HuH-7 (cell line): ENCODE results near the gene ELAC2.
"Not testable (repeated sequence)": the region's sequence is repeated elsewhere in the genome, so short reads cannot be mapped to it uniquely, and the experiment has no call there.

ENCODE experiments used
- DNase-seq: peaks from one replicate; pipeline ENCODE4 v3.0.0; 2011; ENCODE audit warnings: low spot score

The ELAC2 gene

DNA sequence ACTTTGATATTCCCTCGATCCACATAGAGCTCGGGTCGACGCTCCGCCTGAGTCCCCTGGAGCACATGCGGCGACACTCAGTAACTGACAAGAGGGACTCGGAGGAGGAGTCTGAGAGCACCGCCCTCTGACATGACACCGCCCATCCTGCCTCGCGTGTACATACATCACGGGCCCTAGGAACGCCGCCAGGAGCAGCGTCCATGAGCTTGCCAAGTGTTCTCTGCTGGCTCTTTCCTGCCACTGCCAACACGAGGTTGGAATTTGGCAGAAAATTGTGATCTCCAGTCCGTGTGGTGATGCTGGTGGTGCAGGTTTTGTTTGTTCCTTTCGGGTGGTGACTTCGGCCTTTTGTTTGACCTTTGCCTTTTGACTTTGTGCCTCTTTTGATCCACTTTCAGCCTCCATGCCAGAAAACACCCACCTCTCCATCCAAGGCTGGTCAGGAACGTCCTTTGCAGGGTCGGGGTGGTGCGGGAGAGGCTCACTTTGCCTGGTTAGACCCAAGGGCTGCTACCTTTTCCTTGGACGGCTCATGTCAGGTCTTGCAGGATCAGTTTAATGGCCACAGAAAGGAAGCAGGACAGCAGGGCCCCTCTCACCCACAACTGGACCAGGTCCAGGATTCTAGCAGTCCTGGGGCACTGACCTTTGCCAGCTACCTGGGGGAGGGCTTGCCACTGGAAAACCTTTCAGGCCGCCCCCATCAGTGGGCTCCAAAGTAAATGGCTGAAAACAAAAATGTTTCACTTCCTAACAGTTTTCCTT lies 27.6 kb downstream of the ELAC2 start:
- no peak for DNase-seq

DNA sequence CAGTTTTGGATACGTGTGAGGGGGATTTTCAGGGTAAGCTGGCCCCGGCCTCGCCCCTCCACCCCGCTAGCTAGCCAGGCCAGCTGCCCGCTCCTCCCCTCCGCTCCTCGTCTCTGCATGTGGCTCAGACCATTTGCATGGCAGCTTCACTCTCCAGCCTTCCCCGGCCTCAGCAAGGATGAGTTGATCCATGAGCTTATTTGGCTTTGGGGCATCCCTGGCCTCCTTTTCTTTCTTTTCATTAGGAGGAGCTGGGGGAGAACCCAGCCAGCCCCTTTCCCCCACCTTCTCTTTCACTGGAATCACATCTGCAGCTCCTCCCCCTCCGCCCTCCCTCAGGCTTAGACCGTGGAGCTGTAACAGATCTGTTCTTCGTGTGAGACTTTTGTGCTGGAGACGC lies 30.7 kb downstream of the ELAC2 start:
- no peak for DNase-seq

DNA sequence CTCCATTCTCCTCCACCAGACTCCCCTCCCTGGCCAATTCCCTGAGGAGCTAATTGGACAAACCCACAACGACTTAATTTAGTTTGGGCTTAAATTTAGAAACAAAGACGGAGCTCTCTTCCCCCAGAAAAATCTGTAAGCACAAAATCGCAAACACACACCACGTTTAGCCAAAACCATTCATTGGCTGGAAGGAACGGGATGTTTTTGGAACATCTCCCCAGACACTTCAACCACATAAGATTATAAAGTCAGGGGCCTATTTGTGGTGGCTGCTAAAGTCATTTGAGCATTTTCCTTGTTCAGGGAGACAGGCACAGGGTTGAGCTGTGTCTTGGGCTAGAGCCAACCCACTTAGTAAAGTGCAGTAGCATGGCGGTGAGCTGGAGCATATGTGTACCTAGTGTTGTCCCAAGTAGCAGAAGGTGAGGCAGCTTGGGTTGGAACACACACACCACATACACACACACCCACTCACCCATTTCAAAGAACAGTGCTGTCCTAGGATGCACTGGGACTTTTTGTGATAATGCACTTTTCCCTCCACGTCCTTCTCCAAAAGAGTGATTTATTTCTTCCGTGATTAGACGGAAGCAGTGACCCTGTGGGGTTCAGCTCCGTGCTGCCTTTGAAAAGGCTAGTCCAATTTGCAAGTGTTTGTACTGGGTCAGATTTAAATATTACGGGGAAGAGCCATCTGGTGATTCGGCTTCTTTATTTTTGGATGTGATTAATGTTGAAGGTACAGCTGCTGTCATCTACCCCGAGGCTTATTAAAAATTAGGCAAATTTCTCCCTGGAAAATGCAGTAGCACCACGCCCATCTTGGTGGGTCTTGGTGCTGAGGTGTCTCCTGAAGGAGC lies 32.2 kb downstream of the ELAC2 start:
- DNase-seq: no peak

DNA sequence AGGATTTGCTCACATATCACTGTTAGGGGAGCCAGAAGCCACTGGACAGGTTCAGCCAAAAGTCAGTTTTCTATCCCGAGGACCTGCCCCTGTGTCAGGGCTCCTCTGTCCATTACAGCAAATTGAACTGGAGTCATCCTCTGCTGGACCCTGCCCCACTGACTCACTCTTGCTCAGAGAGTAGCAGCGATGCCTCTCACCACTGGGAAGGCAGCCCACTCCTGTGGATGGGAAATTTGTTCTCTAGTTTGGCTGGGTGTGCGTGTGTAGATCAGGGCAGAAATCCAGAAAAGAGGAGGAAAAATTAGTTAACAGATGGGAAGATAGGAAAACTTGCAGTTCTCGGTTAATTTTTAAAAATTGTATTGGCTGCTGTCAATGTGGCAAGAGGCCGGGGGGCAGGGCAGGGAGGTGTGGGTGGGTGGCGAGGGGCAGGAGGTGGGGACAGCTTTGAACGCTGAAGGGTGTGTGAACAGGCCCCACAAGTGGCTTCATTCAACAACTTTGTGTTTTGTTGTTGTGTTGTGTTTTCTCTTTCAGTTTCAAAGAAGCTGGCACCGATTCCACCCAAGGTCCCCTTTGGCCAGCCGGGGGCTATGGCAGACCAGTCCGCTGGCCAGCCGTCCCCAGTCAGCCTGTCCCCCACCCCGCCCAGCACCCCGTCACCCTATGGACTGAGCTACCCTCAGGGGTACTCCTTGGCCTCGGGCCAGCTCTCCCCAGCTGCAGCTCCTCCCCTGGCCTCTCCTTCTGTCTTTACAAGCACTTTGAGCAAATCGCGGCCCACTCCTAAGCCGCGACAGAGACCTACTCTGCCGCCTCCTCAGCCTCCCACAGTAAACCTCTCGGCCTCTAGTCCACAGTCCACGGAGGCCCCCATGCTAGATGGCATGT lies 33.6 kb downstream of the ELAC2 start:
- DNase-seq: no peak

DNA sequence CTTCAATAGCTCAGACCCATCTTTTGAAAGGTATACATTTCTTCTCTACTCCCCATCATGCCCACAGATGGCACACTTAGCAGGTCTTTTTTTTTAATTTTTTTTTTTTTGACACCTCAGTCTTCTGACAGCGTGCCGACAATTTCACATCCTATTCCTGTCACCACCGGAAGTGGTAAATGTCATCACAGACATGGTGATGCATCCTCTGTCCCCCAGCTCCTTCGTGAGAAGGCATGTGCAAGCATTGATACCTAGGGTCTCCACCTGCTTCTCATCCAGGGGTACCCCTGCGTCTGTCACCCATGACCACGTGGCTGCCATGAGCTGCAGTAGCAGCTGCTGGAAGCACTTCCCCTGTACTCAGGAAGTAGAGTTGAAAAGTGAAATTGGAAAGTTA lies 35.6 kb downstream of the ELAC2 start:
- DNase-seq: no peak

DNA sequence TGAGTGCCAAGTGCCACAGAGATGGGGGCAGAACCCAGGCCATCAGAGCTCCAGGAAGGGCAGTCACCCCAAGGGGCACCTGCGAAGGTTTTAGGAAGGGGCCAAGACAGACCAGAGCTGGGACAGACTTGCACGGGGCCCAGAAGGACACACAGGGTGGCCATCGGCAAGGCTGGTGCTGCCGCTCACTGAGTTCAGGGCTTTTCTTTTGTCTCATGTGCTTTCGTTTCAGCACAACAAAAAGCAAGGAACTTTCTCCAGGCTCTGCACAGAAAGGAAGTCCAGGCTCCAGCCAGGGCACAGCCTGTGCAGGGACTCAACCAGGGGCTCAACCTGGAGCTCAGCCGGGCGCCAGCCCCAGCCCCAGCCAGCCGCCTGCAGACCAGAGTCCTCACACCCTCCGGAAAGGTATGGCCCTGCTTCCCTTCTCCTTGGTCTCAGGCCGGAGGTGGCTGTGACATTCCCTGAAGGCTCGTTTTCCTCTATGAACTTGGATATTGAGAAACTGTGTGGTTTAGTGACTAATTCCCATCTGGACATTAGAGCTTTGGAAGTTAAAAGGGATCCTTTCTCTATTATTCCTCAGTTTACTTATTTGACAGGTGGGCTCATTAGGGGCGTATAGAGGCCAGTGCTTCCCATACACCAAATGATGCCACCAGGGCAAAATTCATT lies 37.9 kb downstream of the ELAC2 start:
- no peak for DNase-seq

DNA sequence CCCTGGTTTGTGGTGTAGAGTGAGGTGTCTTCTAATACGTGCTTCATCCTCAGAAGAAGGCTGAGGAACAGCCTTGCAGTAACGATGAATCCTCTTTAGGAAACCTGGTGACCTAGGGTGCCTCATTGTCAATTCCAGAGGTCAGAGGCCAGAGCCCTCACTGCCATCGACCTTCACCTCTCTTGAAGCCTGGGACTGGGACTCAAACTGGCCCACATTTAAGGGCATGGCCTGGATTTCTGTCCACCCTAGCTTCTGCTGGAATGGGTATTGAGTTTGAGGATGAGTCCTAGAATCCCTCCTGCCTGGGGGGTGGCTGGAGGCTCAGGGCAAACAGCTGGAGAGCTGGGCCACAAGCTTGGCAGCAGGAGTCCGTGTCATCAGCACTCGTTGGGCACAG lies 38.6 kb downstream of the ELAC2 start:
- no peak for DNase-seq

DNA sequence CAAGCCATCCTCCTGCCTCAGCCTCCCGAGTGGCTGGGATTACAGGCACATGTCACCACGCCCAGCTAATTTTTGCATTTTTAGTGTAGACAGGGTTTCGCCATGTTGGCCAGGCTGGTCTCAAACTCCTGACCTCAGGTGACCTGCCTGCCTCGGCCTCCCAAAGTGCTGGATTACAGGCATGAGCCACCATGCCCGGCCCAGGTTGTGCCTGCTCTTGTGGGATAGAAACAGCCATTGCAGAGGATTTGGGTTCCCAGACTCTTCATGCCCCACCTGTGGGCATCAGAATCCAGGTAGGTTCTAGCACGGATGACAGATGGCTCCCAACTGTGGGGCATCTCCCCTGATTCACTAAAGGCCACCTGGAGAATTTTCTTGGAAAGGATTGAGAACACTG lies 39.0 kb downstream of the ELAC2 start:
- DNase-seq: not testable (repeated sequence)

DNA sequence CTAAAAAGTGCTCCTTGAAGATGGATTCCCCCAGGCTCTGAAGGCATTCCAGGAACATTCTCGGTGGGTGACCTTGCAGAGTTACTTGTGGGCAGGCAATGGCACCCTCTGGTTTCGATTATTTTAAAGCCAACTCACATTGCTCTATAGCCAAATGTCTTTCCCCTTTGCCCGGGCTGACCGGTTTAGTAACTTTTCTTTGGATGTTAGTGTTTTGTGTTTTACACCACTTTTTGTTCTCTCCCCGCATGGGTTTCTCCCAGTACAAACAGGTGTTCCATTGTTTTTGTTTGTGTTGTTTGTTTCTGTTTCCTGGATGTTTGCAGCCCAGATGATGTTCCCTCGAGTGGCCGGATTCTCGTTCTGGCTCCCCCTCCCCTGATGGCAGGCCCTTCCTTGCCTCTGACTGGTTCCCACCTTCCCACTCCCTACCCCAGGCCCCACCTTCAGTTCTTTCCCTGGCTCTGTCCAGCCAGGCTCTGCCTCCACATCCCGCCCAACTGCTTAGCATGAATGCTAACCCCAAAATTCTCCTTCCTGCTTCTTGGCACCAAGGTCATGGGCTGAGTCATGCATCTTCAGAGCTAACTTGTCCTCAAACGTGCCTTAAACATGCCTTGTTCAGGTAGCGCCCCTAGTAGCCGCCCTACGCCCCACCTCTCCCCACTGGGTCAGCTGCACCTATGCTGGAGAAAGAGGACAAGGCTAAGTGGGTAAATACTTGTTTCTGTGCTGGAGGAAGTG lies 40.6 kb downstream of the ELAC2 start:
- no peak for DNase-seq

DNA sequence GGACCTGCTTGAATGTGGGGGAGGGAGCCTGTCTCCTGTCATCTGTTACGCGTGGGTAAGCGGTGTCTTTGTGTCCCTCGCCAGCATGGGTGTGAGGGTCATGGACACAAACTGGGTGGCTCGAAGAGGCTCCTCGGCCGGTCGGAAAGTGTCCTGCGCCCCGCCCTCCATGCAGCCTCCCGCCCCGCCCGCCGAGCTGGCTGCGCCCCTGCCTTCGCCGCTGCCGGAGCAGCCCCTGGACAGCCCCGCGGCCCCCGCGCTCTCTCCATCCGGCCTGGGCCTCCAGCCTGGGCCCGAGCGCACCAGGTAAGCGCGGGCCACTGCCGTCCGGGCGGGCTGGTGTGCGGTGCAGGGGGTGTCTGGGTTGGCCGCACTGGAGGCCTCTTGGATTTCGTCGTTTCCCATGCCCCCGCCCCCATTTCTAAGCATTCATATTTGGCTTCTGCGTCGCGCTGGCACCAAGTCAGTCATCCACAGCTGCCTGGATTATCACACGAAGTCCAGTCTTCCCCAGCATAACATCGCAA lies 43.8 kb downstream of the ELAC2 start:
- DNase-seq: no peak

DNA sequence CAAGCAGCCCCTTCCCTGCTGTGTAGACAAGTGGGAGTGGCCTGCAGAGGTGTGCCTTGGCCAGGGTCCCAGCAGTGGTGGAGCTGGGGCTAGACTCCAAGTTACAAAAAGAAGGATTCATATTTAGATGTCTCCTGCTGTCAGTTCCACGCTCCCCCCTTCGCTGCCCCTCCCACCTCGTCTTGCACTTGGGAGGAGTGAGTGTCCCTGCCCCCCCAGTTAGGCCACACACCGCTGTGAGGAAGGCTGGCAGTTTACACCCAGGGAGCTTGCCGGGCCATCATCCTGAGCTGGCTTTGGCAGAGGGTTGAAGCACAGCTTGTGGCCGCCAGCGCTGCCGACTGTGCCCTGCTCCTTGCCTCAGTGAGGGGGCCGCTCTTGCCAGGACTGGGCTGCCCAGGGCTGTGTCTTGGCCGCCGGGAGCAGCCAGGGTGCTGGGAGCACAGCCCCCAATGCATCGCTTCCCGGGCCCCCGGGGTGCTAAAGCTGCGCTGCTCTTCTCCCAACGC lies 44.3 kb downstream of the ELAC2 start:
- no peak for DNase-seq

DNA sequence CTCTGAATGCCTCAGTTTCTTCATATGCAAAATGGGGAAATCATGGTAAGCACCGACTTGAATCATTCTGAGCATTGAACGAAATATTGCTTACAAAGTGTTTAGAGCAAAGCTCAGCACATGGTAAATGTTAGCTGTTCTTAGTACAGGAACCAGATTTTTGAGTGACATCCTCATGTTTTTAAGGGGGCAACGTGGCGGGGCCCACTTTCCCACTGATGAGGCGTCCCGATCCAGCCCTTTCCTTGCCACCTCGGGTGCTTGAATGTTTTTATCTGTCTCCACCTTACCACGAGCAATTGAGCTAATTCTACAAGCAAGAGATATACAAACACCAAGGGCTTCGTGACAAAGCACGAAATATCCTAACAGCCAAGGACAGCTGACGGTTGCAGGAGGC lies 49.9 kb downstream of the ELAC2 start:
- DNase-seq: no peak

DNA sequence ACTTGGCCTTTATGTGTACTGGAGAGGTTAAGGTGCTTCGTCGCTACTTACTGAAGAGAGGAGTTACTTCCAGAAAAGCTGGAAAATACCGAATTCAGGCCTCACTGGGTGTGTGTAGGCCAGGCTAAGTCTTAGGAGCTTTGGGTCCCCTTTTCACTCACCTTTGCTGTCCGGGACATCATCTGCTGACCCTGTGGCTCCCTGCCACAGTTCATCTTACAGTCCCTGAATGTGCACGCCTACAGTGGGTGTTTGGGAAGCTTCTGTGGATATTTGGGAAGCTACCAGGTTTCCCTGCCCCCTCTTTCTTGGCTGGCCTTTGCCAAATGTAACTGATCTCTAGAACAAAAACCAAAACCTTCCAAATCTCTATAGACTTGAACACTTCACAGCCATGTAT lies 51.4 kb downstream of the ELAC2 start:
- no peak for DNase-seq

DNA sequence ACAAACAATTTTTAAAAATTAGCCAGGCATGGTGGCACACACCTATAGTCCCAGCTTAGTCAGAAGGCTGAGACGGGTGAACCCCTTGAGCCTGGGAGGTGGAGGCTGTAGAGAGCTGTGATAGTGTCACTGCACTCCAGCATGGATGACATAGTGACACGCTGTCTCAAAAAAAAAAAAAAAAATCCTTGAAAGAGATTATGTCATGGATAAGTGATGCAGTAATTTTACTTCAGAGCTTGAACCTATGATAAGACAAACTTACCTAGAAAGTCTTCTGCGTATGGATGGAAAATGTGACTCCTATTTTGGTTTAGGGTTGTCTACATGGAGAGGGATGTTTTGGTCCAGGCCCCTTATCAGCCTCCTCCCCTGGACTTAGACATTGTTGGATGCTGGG lies 51.8 kb downstream of the ELAC2 start:
- DNase-seq: no peak

DNA sequence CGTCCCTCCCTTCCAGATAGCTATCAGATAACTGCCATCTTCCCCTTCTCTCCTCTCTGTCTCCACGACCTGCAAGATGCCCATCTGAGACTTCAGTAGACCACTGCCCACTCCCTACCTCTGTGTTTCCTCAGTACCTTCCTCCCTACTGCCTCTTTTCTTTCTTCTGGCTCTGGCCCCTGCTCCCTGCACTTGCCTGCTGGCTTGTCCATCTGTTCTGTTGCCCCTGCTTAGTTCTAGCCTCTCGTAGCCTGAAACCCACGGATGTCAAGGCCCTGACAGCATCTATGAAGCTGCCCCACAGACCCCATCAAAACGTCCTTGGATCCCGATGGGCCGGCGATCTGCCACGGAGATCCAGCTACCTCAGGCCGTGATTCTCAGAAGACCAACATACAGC lies 53.0 kb downstream of the ELAC2 start:
- DNase-seq: no peak

DNA sequence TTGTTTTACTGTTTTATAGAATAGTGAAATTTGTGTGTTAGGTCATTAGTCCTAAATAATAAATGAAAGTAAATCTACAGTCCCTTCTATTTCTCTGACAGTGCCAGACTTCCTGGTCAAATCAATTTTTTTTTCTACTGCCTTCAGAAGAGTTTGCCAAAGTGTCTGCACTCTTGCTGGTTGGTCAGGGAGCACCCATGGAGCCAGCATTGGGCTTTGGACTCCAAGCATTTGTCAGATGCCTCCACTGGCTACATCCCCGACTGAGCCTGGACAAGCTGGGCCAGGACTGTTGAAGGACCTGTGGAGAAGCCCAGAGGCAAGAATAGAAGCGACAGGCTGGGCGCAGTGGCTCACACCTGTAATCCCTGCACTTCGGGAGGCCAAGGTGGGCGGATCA lies 53.7 kb downstream of the ELAC2 start:
- DNase-seq: no peak

DNA sequence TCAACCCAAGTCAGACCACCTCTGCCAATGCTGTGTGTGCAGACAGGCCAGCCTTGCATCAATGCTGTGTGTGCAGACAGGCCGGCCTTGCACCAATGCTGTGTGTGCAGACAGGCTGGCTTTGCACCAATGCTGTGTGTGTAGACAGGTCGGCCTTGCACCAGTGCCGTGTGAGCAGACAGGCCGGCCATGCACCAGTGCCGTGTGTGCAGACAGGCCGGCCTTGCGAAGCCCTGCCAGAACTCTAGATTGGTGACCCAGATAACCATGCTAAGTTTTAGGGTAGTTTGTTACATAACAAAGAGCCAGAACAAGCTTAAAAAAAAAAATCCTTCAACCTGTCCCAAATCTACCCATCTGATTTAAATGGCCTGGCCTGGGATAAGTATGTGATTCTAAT lies 54.3 kb downstream of the ELAC2 start:
- no peak for DNase-seq

DNA sequence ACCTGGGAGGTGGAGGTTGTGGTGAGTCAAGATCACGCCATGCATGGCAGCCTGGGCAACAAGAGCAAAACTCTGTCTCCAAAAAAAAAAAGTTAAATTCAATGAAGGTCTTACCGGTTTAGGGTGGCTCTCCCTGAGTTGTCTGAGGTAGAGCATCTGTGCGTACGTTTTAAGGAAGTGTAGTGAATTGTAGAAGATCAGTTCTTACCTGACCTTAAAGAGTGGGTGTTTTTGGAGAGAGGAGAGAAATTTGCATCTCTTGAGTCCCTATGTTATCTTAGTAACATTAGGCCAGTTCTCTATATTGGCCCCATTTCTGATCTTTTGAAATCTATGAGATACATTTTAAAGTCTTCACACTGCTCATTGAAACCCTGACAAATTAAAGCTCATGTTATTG lies 56.2 kb downstream of the ELAC2 start:
- no peak for DNase-seq

DNA sequence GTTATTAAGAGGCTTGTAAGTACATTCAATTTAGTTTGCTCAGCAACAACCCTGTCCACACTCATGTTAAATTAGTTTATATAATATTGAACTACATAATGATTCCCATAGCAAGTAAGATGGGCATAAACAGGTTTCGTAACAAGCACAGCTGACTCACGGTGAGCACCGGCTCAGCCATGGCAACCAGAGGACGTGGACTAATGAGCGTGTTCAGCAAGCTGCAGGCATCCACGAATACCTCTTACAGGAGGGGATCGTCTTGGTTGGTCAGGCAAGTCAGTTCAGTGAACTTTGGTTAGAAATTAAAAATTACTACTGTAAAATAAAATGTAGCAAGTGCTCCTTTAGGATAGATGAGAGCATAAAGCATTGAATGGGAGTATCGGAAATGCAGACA lies 58.4 kb downstream of the ELAC2 start:
- no peak for DNase-seq

DNA sequence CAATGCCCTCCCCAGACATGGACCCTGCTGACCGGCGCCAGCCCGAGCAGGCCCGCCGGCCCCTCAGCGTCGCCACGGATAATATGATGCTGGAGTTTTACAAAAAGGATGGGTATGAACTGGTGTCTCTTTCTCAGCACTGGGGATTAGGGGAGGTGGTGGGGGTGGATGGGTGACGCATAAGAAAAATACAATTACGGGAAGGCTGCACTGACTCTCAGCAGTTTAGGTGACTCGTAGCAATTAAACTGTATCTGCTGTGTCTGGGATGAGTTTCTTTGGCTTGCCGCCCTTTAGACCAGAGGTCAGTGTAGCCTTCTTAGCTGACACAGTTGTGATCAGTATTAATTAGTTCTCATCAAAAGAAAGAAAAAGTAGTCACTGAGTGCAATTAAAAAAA lies 59.0 kb downstream of the ELAC2 start:
- DNase-seq: no peak

DNA sequence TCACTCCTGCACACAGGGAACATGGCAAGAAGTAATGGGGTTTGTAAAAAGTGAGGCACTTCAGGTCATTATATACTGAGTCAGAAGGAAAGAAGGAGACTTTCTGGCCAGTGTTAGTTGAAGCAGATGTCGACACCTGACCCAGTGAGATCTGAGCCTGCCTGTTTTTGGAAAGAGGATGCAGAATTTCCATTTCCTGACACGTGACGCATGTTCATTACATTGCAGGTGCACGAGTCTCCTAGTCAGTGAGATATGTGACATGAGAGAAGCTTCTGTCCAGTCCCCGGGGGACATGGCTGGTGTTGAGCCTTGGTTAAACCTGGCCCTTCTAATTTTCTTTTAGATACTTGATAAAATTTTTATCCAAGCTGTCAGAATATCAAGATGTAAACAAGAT lies 62.3 kb downstream of the ELAC2 start:
- DNase-seq: no peak
